Measurements from ENCODE around the gene BABAM2. TPM values are rescaled to one million over a fixed set of nuclear protein-coding genes. Genes with fewer than 3 reads are reported as not detected.
"Not testable (repeated sequence)": the region's sequence is repeated elsewhere in the genome, so short reads cannot be mapped to it uniquely, and the experiment has no call there.

Gene BABAM2
- total RNA-seq, 2 experiments from 2014 or later = 41.8 to 47.2 TPM

- intact Hi-C loops (cut with micrococcal nuclease) = loop anchor here (5.0 kb wide), 3 partner anchors 73 to 488 kb away; no protein-coding TSS in a partner anchor
- H3K4me1 Mint-ChIP-seq (ENCODE audit: low read depth) = peaks cover 60% of the 10 kb centered on the region
- no peak for DNase-seq
- CTCF ChIA-PET = no interaction called here
- no peaks in the 10 kb centered on the region for H3K9me3 Mint-ChIP-seq
- no peaks in the 10 kb centered on the region for H3K27me3 Mint-ChIP-seq (ENCODE audit: low read depth)
- H3K27ac Mint-ChIP-seq = no peak overlapping the region
- no peak overlapping the region for H3K4me3 Mint-ChIP-seq
- peaks cover 3% of the 10 kb centered on the region for H3K36me3 Mint-ChIP-seq (ENCODE audit: low read depth)
These were observed 69.0 kb downstream of the BABAM2 start for GRCh38 chr2:27959496-27959895.

GRCh38 chr2:27960237-27960912 is 69.8 kb downstream of the BABAM2 start:
- Mint-ChIP-seq H3K27ac (no peak overlapping the region), H3K9me3 (no peaks in the 10 kb centered on the region), H3K36me3 (ENCODE audit: low read depth) (peaks cover 3% of the 10 kb centered on the region), H3K4me3 (no peak overlapping the region), H3K4me1 (ENCODE audit: low read depth) (peaks cover 58% of the 10 kb centered on the region), H3K27me3 (ENCODE audit: low read depth) (no peaks in the 10 kb centered on the region)
- DNase-seq = peak; percentile 13
- intact Hi-C loops (cut with micrococcal nuclease) = no loop called here
- CTCF ChIA-PET = no interaction called here

GRCh38 chr2:27962006-27962405 is 71.5 kb downstream of the BABAM2 start:
- no peak overlapping the region for H3K4me3 Mint-ChIP-seq
- CTCF ChIA-PET = interaction anchor here (0.6 to 1.2 kb wide), 2 partner anchors 9 to 11 kb away, joined by 3 to 4 read pairs; no protein-coding TSS in a partner anchor

GRCh38 chr2:27963472-27963871 is 72.9 kb downstream of the BABAM2 start:
- Mint-ChIP-seq H3K27me3 (ENCODE audit: low read depth) (no peaks in the 10 kb centered on the region), H3K27ac (no peak overlapping the region), H3K4me1 (ENCODE audit: low read depth) (peaks cover 56% of the 10 kb centered on the region), H3K36me3 (ENCODE audit: low read depth) (peaks cover 15% of the 10 kb centered on the region), H3K9me3 (peaks cover 13% of the 10 kb centered on the region), H3K4me3 (no peak overlapping the region)
- intact Hi-C loops (cut with micrococcal nuclease) = no loop called here
- CTCF ChIA-PET = interaction anchor here (0.7 to 1.2 kb wide), 2 partner anchors 8 to 55 kb away, joined by 4 read pairs; no protein-coding TSS in a partner anchor
- no peak for DNase-seq

More at GRCh38 chr2:27962006-27962405, 71.5 kb downstream of the BABAM2 start:
- H3K27ac Mint-ChIP-seq = no peak overlapping the region
- H3K9me3 Mint-ChIP-seq = no peaks in the 10 kb centered on the region
- H3K27me3 Mint-ChIP-seq (ENCODE audit: low read depth) = no peaks in the 10 kb centered on the region
- peaks cover 5% of the 10 kb centered on the region for H3K36me3 Mint-ChIP-seq (ENCODE audit: low read depth)
- intact Hi-C loops (cut with micrococcal nuclease) = no loop called here
- peaks cover 59% of the 10 kb centered on the region for H3K4me1 Mint-ChIP-seq (ENCODE audit: low read depth)
- DNase-seq = no peak

- CTCF ChIA-PET = no interaction called here
- Mint-ChIP-seq H3K4me1 (ENCODE audit: low read depth) (peaks cover 52% of the 10 kb centered on the region), H3K4me3 (no peak overlapping the region), H3K27ac (no peak overlapping the region), H3K9me3 (peaks cover 19% of the 10 kb centered on the region), H3K27me3 (ENCODE audit: low read depth) (no peaks in the 10 kb centered on the region), H3K36me3 (ENCODE audit: low read depth) (peaks cover 20% of the 10 kb centered on the region)
- intact Hi-C loops (cut with micrococcal nuclease) = no loop called here
- DNase-seq = no peak
These were observed 73.5 kb downstream of the BABAM2 start for GRCh38 chr2:27964067-27964466.

GRCh38 chr2:27965841-27966240 is 75.3 kb downstream of the BABAM2 start:
- peak overlapping the region; percentile 72 for H3K27ac Mint-ChIP-seq
- peaks cover 28% of the 10 kb centered on the region for H3K36me3 Mint-ChIP-seq (ENCODE audit: low read depth)
- intact Hi-C loops (cut with micrococcal nuclease) = loop anchor here (1.0 to 5.0 kb wide), 4 partner anchors 11 to 286 kb away; no protein-coding TSS in a partner anchor
- no peaks in the 10 kb centered on the region for H3K27me3 Mint-ChIP-seq (ENCODE audit: low read depth)
- DNase-seq = no peak
- H3K4me1 Mint-ChIP-seq (ENCODE audit: low read depth) = peaks cover 46% of the 10 kb centered on the region
- H3K4me3 Mint-ChIP-seq = no peak overlapping the region
- H3K9me3 Mint-ChIP-seq = peaks cover 24% of the 10 kb centered on the region
- CTCF ChIA-PET = interaction anchor here (0.7 kb wide), 1 partner anchor 570 kb away, joined by 3 read pairs; no protein-coding TSS in a partner anchor

GRCh38 chr2:27966466-27966865 is 75.9 kb downstream of the BABAM2 start:
- Mint-ChIP-seq H3K9me3 (peaks cover 24% of the 10 kb centered on the region), H3K27ac (no peak overlapping the region), H3K4me1 (ENCODE audit: low read depth) (peaks cover 47% of the 10 kb centered on the region), H3K36me3 (ENCODE audit: low read depth) (peaks cover 28% of the 10 kb centered on the region), H3K4me3 (no peak overlapping the region), H3K27me3 (ENCODE audit: low read depth) (no peaks in the 10 kb centered on the region)
- intact Hi-C loops (cut with micrococcal nuclease) = loop anchor here (1.0 to 5.0 kb wide), 4 partner anchors 11 to 286 kb away; no protein-coding TSS in a partner anchor
- CTCF ChIA-PET = no interaction called here
- no peak for DNase-seq

GRCh38 chr2:27967076-27967475 is 76.5 kb downstream of the BABAM2 start:
- DNase-seq = no peak
- Mint-ChIP-seq H3K4me3 (no peak overlapping the region), H3K27me3 (ENCODE audit: low read depth) (no peaks in the 10 kb centered on the region), H3K27ac (no peak overlapping the region), H3K9me3 (peaks cover 24% of the 10 kb centered on the region), H3K4me1 (ENCODE audit: low read depth) (peaks cover 43% of the 10 kb centered on the region), H3K36me3 (ENCODE audit: low read depth) (peaks cover 28% of the 10 kb centered on the region)
- intact Hi-C loops (cut with micrococcal nuclease) = loop anchor here (5.0 kb wide), 1 partner anchor 285 kb away; no protein-coding TSS in a partner anchor
- CTCF ChIA-PET = no interaction called here

GRCh38 chr2:27968045-27968444 is 77.5 kb downstream of the BABAM2 start:
- DNase-seq; H3K27ac Mint-ChIP-seq; H3K27me3 Mint-ChIP-seq (ENCODE audit: low read depth); CTCF ChIA-PET; H3K4me3 Mint-ChIP-seq: not testable (repeated sequence)
- H3K36me3 Mint-ChIP-seq (ENCODE audit: low read depth) = peaks cover 26% of the 10 kb centered on the region
- H3K4me1 Mint-ChIP-seq (ENCODE audit: low read depth) = peaks cover 39% of the 10 kb centered on the region
- intact Hi-C loops (cut with micrococcal nuclease) = loop anchor here (5.0 kb wide), 1 partner anchor 284 kb away; no protein-coding TSS in a partner anchor
- H3K9me3 Mint-ChIP-seq = peaks cover 24% of the 10 kb centered on the region

- not testable (repeated sequence) for H3K4me3 Mint-ChIP-seq
These were observed 78.4 kb downstream of the BABAM2 start for GRCh38 chr2:27968957-27969356.

GRCh38 chr2:27972311-27972710 is 81.8 kb downstream of the BABAM2 start:
- Mint-ChIP-seq H3K9me3 (peaks cover 22% of the 10 kb centered on the region), H3K4me3 (no peak overlapping the region), H3K4me1 (ENCODE audit: low read depth) (peaks cover 18% of the 10 kb centered on the region), H3K27ac (no peak overlapping the region), H3K27me3 (ENCODE audit: low read depth) (no peaks in the 10 kb centered on the region), H3K36me3 (ENCODE audit: low read depth) (peaks cover 23% of the 10 kb centered on the region)
- DNase-seq = no peak
- CTCF ChIA-PET = no interaction called here
- intact Hi-C loops (cut with micrococcal nuclease) = no loop called here

More at GRCh38 chr2:27968957-27969356, 78.4 kb downstream of the BABAM2 start:
- CTCF ChIA-PET; DNase-seq; H3K27me3 Mint-ChIP-seq (ENCODE audit: low read depth); H3K27ac Mint-ChIP-seq: not testable (repeated sequence)
- Mint-ChIP-seq H3K36me3 (ENCODE audit: low read depth) (peaks cover 26% of the 10 kb centered on the region), H3K9me3 (peaks cover 24% of the 10 kb centered on the region), H3K4me1 (ENCODE audit: low read depth) (peaks cover 39% of the 10 kb centered on the region)
- intact Hi-C loops (cut with micrococcal nuclease) = loop anchor here (5.0 kb wide), 1 partner anchor 283 kb away; no protein-coding TSS in a partner anchor

- no peak overlapping the region for H3K4me3 Mint-ChIP-seq
- H3K27me3 Mint-ChIP-seq (ENCODE audit: low read depth) = no peaks in the 10 kb centered on the region
- DNase-seq = no peak
- H3K9me3 Mint-ChIP-seq = peaks cover 10% of the 10 kb centered on the region
- intact Hi-C loops (cut with micrococcal nuclease) = no loop called here
- peaks cover 17% of the 10 kb centered on the region for H3K36me3 Mint-ChIP-seq (ENCODE audit: low read depth)
- CTCF ChIA-PET = no interaction called here
- no peak overlapping the region for H3K27ac Mint-ChIP-seq
- H3K4me1 Mint-ChIP-seq (ENCODE audit: low read depth) = peaks cover 28% of the 10 kb centered on the region
These were observed 83.1 kb downstream of the BABAM2 start for GRCh38 chr2:27973592-27973991.

GRCh38 chr2:27976308-27976707 is 85.8 kb downstream of the BABAM2 start:
- intact Hi-C loops (cut with micrococcal nuclease) = loop anchor here (5.0 kb wide), 1 partner anchor 74 kb away; no protein-coding TSS in a partner anchor
- Mint-ChIP-seq H3K27ac (no peak overlapping the region), H3K27me3 (ENCODE audit: low read depth) (no peaks in the 10 kb centered on the region), H3K9me3 (peaks cover 3% of the 10 kb centered on the region), H3K4me3 (no peak overlapping the region), H3K4me1 (ENCODE audit: low read depth) (peaks cover 25% of the 10 kb centered on the region), H3K36me3 (ENCODE audit: low read depth) (peaks cover 8% of the 10 kb centered on the region)
- no peak for DNase-seq
- CTCF ChIA-PET = no interaction called here
